Measurements from ENCODE around the gene DNASE1L2. TPM values are rescaled to one million over a fixed set of nuclear protein-coding genes. Genes with fewer than 3 reads are reported as not detected.

DNASE1L2 gene
- total RNA-seq, 1 donor from 2014 or later = 2.0 TPM

GRCh38 chr16:2205104-2205966, 30.9 kb upstream of the DNASE1L2 start, which contains the start of gene MLST8:
MLST8 (plus strand) TSS chr16:2205454; CDS start chr16:2206086, 632 bp downstream.
- intact Hi-C loops (cut with DNase I) = no loop called here
- ATAC-seq = peak; percentile 92 to 97

GRCh38 chr16:2205967-2206313, 30.3 kb upstream of the DNASE1L2 start:
- H3K4me1 ChIP-seq = peaks cover 23% of the 10 kb centered on the region
- no peak for TF ChIP-seq CTCF (IDR thresholded peaks at IDR 0.05)
- H3K36me3 ChIP-seq = peaks cover 34% of the 10 kb centered on the region
- H3K27ac ChIP-seq = peak overlapping the region; percentile 99
- peak overlapping the region; percentile 86 for H3K4me3 ChIP-seq
- no peaks in the 10 kb centered on the region for H3K27me3 ChIP-seq (ENCODE audit: low read depth)
- no peaks in the 10 kb centered on the region for H3K9me3 ChIP-seq
- DNase-seq (peak; percentile 59), ATAC-seq (peak; percentile 8 to 14)
- intact Hi-C loops (cut with DNase I) = no loop called here

More at GRCh38 chr16:2205104-2205966, 30.9 kb upstream of the DNASE1L2 start, which contains the start of gene MLST8:
- Histone ChIP-seq H3K36me3 (peaks cover 34% of the 10 kb centered on the region), H3K4me3 (peak within 1 kb of the TSS; percentile 86), H3K27me3 (ENCODE audit: low read depth) (no peaks in the 10 kb centered on the region), H3K9me3 (no peaks in the 10 kb centered on the region), H3K27ac (peak within 1 kb of the TSS; percentile 99), H3K4me1 (peaks cover 23% of the 10 kb centered on the region)
- TF ChIP-seq CTCF (IDR thresholded peaks at IDR 0.05) = peak; percentile 38
- peak; percentile 91 for DNase-seq

- DNase-seq (peak; percentile 41), ATAC-seq (no peak)
- Histone ChIP-seq H3K27me3 (ENCODE audit: low read depth) (no peaks in the 10 kb centered on the region), H3K4me3 (peak overlapping the region; percentile 86), H3K9me3 (no peaks in the 10 kb centered on the region), H3K27ac (peak overlapping the region; percentile 99), H3K36me3 (peaks cover 34% of the 10 kb centered on the region), H3K4me1 (peaks cover 23% of the 10 kb centered on the region)
- no peak for TF ChIP-seq CTCF (IDR thresholded peaks at IDR 0.05)
- intact Hi-C loops (cut with DNase I) = no loop called here
Observed at GRCh38 chr16:2206420-2206779, 29.8 kb upstream of the DNASE1L2 start.

GRCh38 chr16:2206780-2207433, 29.3 kb upstream of the DNASE1L2 start:
- H3K9me3 ChIP-seq = no peaks in the 10 kb centered on the region
- peaks cover 34% of the 10 kb centered on the region for H3K36me3 ChIP-seq
- ATAC-seq = no peak
- no peak overlapping the region for H3K4me3 ChIP-seq
- no peaks in the 10 kb centered on the region for H3K27me3 ChIP-seq (ENCODE audit: low read depth)
- DNase-seq = peak; percentile 49
- no peak overlapping the region for H3K27ac ChIP-seq
- H3K4me1 ChIP-seq = peaks cover 25% of the 10 kb centered on the region
- TF ChIP-seq CTCF (IDR thresholded peaks at IDR 0.05) = no peak
- intact Hi-C loops (cut with DNase I) = no loop called here

GRCh38 chr16:2207872-2208271, 28.4 kb upstream of the DNASE1L2 start:
- intact Hi-C loops (cut with DNase I) = no loop called here
- TF ChIP-seq CTCF (IDR thresholded peaks at IDR 0.05) = no peak
- ATAC-seq = no peak

More at GRCh38 chr16:2207872-2208271, 28.4 kb upstream of the DNASE1L2 start:
- Histone ChIP-seq H3K9me3 (no peaks in the 10 kb centered on the region), H3K27ac (no peak overlapping the region), H3K27me3 (ENCODE audit: low read depth) (no peaks in the 10 kb centered on the region), H3K36me3 (peaks cover 40% of the 10 kb centered on the region), H3K4me1 (peaks cover 35% of the 10 kb centered on the region), H3K4me3 (no peak overlapping the region)
- DNase-seq = no peak

All from lower lobe of right lung (tissue), 2 donors.